GM19397 (cell line): ENCODE measurements around the gene SLC25A38.
"Not testable (repeated sequence)": the region's sequence is repeated elsewhere in the genome, so short reads cannot be mapped to it uniquely, and the experiment has no call there.

Experiments used
- ATAC-seq: cut with Tn5 transposase; IDR thresholded peaks from one replicate; pipeline ENCODE4 v1.9.1; 2021; ENCODE audit warnings: mild to moderate bottlenecking, moderate library complexity; ENCODE audit not compliant: unreplicated experiment

The SLC25A38 gene, protein sequence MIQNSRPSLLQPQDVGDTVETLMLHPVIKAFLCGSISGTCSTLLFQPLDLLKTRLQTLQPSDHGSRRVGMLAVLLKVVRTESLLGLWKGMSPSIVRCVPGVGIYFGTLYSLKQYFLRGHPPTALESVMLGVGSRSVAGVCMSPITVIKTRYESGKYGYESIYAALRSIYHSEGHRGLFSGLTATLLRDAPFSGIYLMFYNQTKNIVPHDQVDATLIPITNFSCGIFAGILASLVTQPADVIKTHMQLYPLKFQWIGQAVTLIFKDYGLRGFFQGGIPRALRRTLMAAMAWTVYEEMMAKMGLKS

GRCh38 chr3:39383045-39383880 is at the start of gene SLC25A38:
Gene SLC25A38 (plus strand): TSS chr3:39383370. CDS start chr3:39383725, 355 bp downstream.
- peak; percentile 62 for ATAC-seq

GRCh38 chr3:39333607-39334006 is 49.6 kb upstream of the SLC25A38 start:
- no peak for ATAC-seq

DNA sequence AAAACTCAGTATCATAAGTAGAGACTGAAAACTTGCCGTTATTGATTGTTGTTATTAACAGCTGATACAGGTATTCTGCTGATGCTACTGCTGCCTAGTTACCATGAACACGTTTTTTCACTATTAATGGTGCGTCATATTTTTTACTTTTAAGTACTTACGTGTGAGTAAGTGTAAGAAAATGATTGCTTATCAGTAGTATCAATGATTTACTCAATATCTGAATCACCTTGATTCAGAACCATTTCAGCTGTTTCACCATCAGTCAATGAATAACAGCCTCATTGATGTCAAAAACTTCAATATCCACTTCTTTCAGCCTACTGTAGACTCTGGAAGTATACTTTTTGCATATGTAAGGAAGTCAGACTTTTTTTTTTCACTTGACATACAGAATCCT is 49.0 kb upstream of the SLC25A38 start:
- no peak for ATAC-seq

GRCh38 chr3:39338201-39338600 is 45.0 kb upstream of the SLC25A38 start:
- ATAC-seq: no peak

GRCh38 chr3:39339086-39339485 is 44.1 kb upstream of the SLC25A38 start:
- ATAC-seq: no peak

DNA sequence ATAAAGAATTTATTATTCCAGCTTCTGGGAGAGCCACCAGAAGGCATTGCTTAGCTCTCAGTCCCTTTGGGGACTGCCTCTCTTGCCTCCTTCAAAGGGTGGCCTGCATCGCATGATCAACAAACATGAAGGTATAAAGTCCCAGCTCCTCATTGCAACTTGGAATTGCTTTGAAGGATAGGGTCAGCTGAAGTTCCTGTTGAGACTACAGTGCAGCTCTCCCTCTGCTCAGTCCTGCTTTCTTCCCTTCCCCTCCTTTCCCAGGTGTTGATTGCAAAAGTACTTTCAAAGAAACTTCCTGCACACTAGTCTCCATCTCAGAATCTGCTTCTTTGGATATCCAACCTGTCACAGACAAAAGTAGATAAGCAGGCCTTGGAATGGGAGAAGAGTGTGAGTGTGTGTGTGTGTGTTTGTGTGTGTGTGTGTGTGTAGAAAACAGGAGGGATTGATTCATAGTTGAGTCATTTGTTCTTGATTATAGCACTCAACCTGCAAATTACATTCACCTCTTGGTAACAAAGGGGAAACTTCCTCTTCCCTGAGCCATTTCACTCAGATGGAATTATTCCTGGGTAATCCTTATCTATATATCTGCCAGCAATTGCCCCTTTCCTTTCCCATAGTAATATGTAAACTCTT is 40.0 kb upstream of the SLC25A38 start:
- ATAC-seq: no peak

GRCh38 chr3:39343760-39344159 is 39.4 kb upstream of the SLC25A38 start:
- no peak for ATAC-seq

- no peak for ATAC-seq
Observed at GRCh38 chr3:39344746-39345344, 38.3 kb upstream of the SLC25A38 start.

GRCh38 chr3:39346785-39347585 is 36.2 kb upstream of the SLC25A38 start:
- ATAC-seq: peak; percentile 63

GRCh38 chr3:39347586-39347876 is 35.6 kb upstream of the SLC25A38 start:
- no peak for ATAC-seq

DNA sequence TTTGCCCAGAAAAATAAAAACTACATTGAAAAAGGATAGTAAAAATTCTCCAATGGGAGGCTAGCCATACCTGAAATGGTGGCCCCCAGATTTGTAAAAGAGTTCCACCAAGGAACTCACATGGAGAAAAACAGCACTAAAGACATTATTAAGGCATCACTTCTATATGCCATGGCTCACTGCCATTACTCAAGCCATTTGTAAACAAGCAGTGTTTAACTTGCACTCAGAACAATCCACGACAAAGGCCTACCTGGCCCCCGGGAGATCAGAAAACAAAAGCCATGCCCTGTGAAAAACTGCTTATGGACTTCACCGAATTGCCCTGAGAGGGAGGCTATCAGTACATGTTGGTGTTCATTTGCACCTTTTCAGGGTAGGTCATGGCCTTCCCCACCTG is 34.1 kb upstream of the SLC25A38 start:
- ATAC-seq: no peak

GRCh38 chr3:39350714-39351113 is 32.5 kb upstream of the SLC25A38 start:
- no peak for ATAC-seq

GRCh38 chr3:39351134-39351533 is 32.0 kb upstream of the SLC25A38 start:
- ATAC-seq: not testable (repeated sequence)

DNA sequence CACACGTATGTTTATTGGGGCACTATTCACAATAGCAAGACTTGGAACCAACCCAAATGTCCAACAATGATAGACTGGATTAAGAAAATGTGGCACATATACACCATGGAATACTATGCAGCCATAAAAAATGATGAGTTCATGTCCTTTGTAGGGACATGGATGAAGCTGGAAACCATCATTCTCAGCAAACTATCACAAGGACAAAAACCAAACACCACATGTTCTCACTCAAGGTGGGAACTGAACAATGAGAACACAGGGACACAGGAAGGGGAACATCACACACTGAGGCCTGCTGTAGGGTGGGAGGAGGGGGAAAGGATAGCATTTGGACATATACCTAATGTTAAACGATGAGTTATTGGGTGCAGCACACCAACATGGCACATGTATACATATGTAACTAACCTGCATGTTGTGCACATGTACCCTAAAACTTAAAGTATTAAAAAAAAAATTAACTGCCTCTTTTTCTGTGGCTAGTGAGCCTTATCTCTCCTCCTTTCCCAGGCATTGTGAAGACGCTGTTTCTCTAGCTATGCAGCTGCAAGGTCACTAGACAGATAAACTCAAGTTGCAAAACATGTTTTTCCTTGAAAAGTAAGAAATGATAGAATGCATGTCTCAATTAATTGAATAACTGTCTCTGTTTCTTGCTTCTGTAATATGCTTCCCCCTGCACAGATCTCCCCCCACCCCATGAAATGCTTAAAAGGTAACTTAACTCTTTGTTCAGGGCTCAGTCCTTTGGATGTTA is 29.8 kb upstream of the SLC25A38 start:
- ATAC-seq: not testable (repeated sequence)

- no peak for ATAC-seq
Observed at GRCh38 chr3:39358333-39358732, 24.8 kb upstream of the SLC25A38 start.

- ATAC-seq: peak; percentile 73
Observed at GRCh38 chr3:39361252-39361927, 21.8 kb upstream of the SLC25A38 start.

GRCh38 chr3:39362192-39362591 is 21.0 kb upstream of the SLC25A38 start:
- ATAC-seq: no peak

GRCh38 chr3:39362812-39363211 is 20.4 kb upstream of the SLC25A38 start:
- ATAC-seq: no peak

DNA sequence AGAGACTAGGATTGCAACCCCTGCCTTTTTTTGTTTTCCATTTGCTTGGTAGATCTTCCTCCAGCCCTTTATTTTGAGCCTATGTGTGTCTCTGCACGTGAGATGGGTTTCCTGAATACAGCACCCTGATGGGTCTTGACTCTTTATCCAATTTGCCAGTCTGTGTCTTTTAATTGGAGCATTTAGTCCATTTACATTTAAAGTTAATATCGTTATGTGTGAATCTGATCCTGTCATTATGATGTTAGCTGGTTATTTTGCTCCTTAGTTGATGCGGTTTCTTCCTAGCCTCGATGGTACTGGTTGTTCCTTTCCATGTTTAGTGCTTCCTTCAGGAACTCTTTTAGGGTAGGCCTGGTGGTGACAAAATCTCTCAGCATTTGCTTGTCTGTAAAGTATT is 12.7 kb upstream of the SLC25A38 start:
- not testable (repeated sequence) for ATAC-seq
